ENCODE measurements around the gene DACH1. TPM values are rescaled to one million over a fixed set of nuclear protein-coding genes. Genes with fewer than 3 reads are reported as not detected.

DACH1 gene
- total and polyA plus RNA-seq, 2 donors (not counting 1 experiment from before 2014, with no cell fraction given), result 0.02 to 0.33 TPM

DNA sequence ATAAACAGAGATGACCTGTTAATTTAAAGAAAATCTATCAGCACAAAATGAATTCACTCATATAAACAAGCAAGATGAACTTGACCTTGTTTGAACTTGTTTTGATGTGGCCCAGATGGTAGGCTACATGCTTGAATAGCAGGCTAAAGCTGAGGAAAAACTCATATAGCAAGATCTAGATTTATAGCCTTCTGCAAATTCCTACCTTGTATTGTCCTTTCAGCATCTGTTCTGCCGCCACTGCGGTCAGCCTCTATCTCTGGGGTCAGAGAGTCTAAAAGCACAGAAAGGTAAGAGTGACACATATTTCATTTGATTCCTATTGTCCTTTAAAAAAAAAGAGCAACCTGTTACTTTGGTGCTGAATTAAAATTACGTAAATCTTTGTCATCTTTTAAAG, 392.1 kb downstream of the DACH1 start:
- Histone ChIP-seq H3K27me3 (ENCODE audit: control insufficient read depth, insufficient read depth, low read length) (no peaks in the 10 kb centered on the region), H3K9ac (ENCODE audit: insufficient read depth, low read length) (no peak overlapping the region), H3K79me2 (ENCODE audit: control insufficient read depth, insufficient read depth, low read length) (no peaks in the 10 kb centered on the region), H3K36me3 (ENCODE audit: control insufficient read depth, insufficient read depth, low read length) (no peaks in the 10 kb centered on the region), H2AFZ (ENCODE audit: low read length) (no peak overlapping the region), H3K4me1 (ENCODE audit: control insufficient read depth, extremely low read depth, insufficient read depth, low read length) (no peaks in the 10 kb centered on the region), H4K20me1 (ENCODE audit: control insufficient read depth, extremely low read depth, insufficient read depth, low read length) (no peaks in the 10 kb centered on the region), H3K4me3 (replicated peaks in 1 of 4; ENCODE audit: control extremely low read depth in 1 of 4, insufficient read depth in 1 of 4, low read depth in 3 of 4, low read length in 4 of 4) (no peak overlapping the region), H3K4me2 (ENCODE audit: extremely low read depth, insufficient read depth, low read length) (no peak overlapping the region), H3K27ac (ENCODE audit: insufficient read depth, low read length) (no peak overlapping the region), H3K9me3 (ENCODE audit: control insufficient read depth, insufficient read depth, low read depth, low read length) (no peaks in the 10 kb centered on the region)
- DNase-seq (ENCODE audit: low read depth in 2 of 2), result no peak
- no peak for TF ChIP-seq CTCF (conservative IDR thresholded peaks at IDR 0.05 in 1 of 2, IDR thresholded peaks at IDR 0.05 in 1 of 2; ENCODE audit: low read depth in 1 of 2, low read length in 2 of 2)
- TF ChIP-seq EZH2 (IDR thresholded peaks at IDR 0.05; ENCODE audit: low read length, missing control alignments), result no peak

- Histone ChIP-seq H3K36me3 (ENCODE audit: control insufficient read depth, insufficient read depth, low read length) (no peaks in the 10 kb centered on the region), H3K79me2 (ENCODE audit: control insufficient read depth, insufficient read depth, low read length) (no peaks in the 10 kb centered on the region), H3K4me2 (ENCODE audit: extremely low read depth, insufficient read depth, low read length) (no peak overlapping the region), H3K4me3 (replicated peaks in 1 of 4; ENCODE audit: control extremely low read depth in 1 of 4, insufficient read depth in 1 of 4, low read depth in 3 of 4, low read length in 4 of 4) (no peak overlapping the region), H3K27ac (ENCODE audit: insufficient read depth, low read length) (no peak overlapping the region), H3K9me3 (ENCODE audit: control insufficient read depth, insufficient read depth, low read depth, low read length) (no peaks in the 10 kb centered on the region), H3K27me3 (ENCODE audit: control insufficient read depth, insufficient read depth, low read length) (no peaks in the 10 kb centered on the region), H3K4me1 (ENCODE audit: control insufficient read depth, extremely low read depth, insufficient read depth, low read length) (no peaks in the 10 kb centered on the region), H2AFZ (ENCODE audit: low read length) (no peak overlapping the region), H3K9ac (ENCODE audit: insufficient read depth, low read length) (no peak overlapping the region), H4K20me1 (ENCODE audit: control insufficient read depth, extremely low read depth, insufficient read depth, low read length) (no peaks in the 10 kb centered on the region)
- TF ChIP-seq EZH2 (IDR thresholded peaks at IDR 0.05; ENCODE audit: low read length, missing control alignments), result no peak
- TF ChIP-seq CTCF (conservative IDR thresholded peaks at IDR 0.05 in 1 of 2, IDR thresholded peaks at IDR 0.05 in 1 of 2; ENCODE audit: low read depth in 1 of 2, low read length in 2 of 2), result no peak
- DNase-seq (ENCODE audit: low read depth in 2 of 2), result peak in 1 of 2 donors; percentile 17
Observed at GRCh38 chr13:71469626-71470025, 397.4 kb downstream of the DACH1 start.

DNA sequence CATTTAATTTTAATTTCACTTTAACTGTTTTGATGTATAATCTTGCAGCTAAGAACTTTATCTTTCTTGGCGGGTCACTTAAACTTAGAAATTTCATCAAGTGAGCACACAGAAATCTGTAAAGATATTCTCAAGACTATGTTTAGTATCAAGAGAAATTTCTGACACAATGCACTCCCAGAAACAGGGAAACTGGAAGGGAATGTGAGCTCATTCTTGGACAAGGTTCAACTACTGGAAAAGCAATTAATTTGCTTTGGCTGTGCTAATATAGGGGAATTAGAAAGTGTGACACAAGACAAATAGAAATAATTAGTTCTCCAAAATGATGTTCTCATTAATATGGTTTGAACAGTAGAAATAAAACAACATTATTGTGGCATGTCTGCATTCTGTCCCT, 402.3 kb downstream of the DACH1 start:
- no peak overlapping the region for H3K4me2 ChIP-seq (ENCODE audit: extremely low read depth, insufficient read depth, low read length)
- H3K27me3 ChIP-seq (ENCODE audit: control insufficient read depth, insufficient read depth, low read length), result no peaks in the 10 kb centered on the region

More for the DNA sequence above, 402.3 kb downstream of the DACH1 start:
- no peaks in the 10 kb centered on the region for H4K20me1 ChIP-seq (ENCODE audit: control insufficient read depth, extremely low read depth, insufficient read depth, low read length)
- H3K36me3 ChIP-seq (ENCODE audit: control insufficient read depth, insufficient read depth, low read length), result no peaks in the 10 kb centered on the region
- no peak overlapping the region for H3K4me3 ChIP-seq (replicated peaks in 1 of 4; ENCODE audit: control extremely low read depth in 1 of 4, insufficient read depth in 1 of 4, low read depth in 3 of 4, low read length in 4 of 4)
- no peak overlapping the region for H3K9ac ChIP-seq (ENCODE audit: insufficient read depth, low read length)
- peak; percentile 4 to 11 for DNase-seq (ENCODE audit: low read depth in 2 of 2)
- no peak overlapping the region for H2AFZ ChIP-seq (ENCODE audit: low read length)
- no peak overlapping the region for H3K27ac ChIP-seq (ENCODE audit: insufficient read depth, low read length)
- H3K4me1 ChIP-seq (ENCODE audit: control insufficient read depth, extremely low read depth, insufficient read depth, low read length), result no peaks in the 10 kb centered on the region
- no peaks in the 10 kb centered on the region for H3K79me2 ChIP-seq (ENCODE audit: control insufficient read depth, insufficient read depth, low read length)
- no peaks in the 10 kb centered on the region for H3K9me3 ChIP-seq (ENCODE audit: control insufficient read depth, insufficient read depth, low read depth, low read length)
- TF ChIP-seq CTCF (conservative IDR thresholded peaks at IDR 0.05 in 1 of 2, IDR thresholded peaks at IDR 0.05 in 1 of 2; ENCODE audit: low read depth in 1 of 2, low read length in 2 of 2), result no peak
- TF ChIP-seq EZH2 (IDR thresholded peaks at IDR 0.05; ENCODE audit: low read length, missing control alignments), result no peak

All from fibroblast of lung (primary cell).